CD4-positive, alpha-beta T cell (primary cell): ENCODE measurements around the gene MAOB. TPM values are rescaled to one million over a fixed set of nuclear protein-coding genes. Genes with fewer than 3 reads are reported as not detected.

ENCODE experiments used
- ATAC-seq: fragments of 200-7000 bp; cut with Tn5 transposase; one replicate; pipeline ENCODE4 v1.10.0; 2022; ENCODE audit warnings: mild to moderate bottlenecking; ENCODE audit not compliant: poor library complexity
- CTCF ChIA-PET: fragments of 350-600 bp; sonication (Branson Sonifier 250); formaldehyde crosslinking; loops from one replicate; lab custom pipeline; 2021; ENCODE audit warnings: antibody characterized with exemption, inconsistent platforms; lab: Charles Lee
- POLR2A ChIA-PET: fragments of 350-600 bp; sonication (Branson Sonifier 250); formaldehyde crosslinking; loops from one replicate; lab custom pipeline; 2021; ENCODE audit warnings: antibody characterized with exemption, inconsistent platforms; lab: Charles Lee
- DNase-seq, 14 experiments: peaks; one replicate each; pipeline ENCODE4 v3.0.0-alpha.2; 2013 to 2020; ENCODE audit warnings: mixed read lengths in 2 of 14
- H3K27ac ChIP-seq, 2 donors: one replicate each; pipeline versions ENCODE4 v1.5.1 to v1.7.0; 2013; ENCODE audit warnings: low read length in 2 of 2, low read depth in 1 of 2, mild to moderate bottlenecking in 1 of 2
- H3K27me3 ChIP-seq, 2 experiments: 1 replicate in 1 of 2; 2 replicates in 1 of 2; pipeline versions ENCODE4 v1.6.1 to v1.7.0; 2013; ENCODE audit warnings: low read length in 2 of 2, control low read depth in 1 of 2, mild to moderate bottlenecking in 1 of 2, moderate library complexity in 1 of 2; ENCODE audit not compliant: insufficient read depth in 2 of 2, control insufficient read depth in 1 of 2
- H3K36me3 ChIP-seq: one replicate; pipeline ENCODE4 v1.6.1; 2013; ENCODE audit warnings: low read length, control low read depth; ENCODE audit not compliant: insufficient read depth
- H3K4me1 ChIP-seq: one replicate; pipeline ENCODE4 v1.6.1; 2013; ENCODE audit warnings: low read length, control low read depth; ENCODE audit not compliant: insufficient read depth
- H3K4me3 ChIP-seq: one replicate; pipeline ENCODE4 v1.5.1; 2013; ENCODE audit warnings: mild to moderate bottlenecking, low read length, moderate library complexity
- H3K9me3 ChIP-seq, 2 experiments: 1 replicate in 1 of 2; 2 replicates in 1 of 2; pipeline versions ENCODE4 v1.6.1 to v1.7.0; 2013; ENCODE audit warnings: low read length in 2 of 2, mild to moderate bottlenecking in 2 of 2, control low read depth in 1 of 2, moderate library complexity in 1 of 2; ENCODE audit not compliant: control insufficient read depth in 1 of 2, insufficient read depth in 1 of 2
- H3K27ac Mint-ChIP-seq: one replicate; pipeline ENCODE4 v1.8.0; 2020; ENCODE audit warnings: mixed read lengths
- H3K27me3 Mint-ChIP-seq: one replicate; pipeline ENCODE4 v1.8.0; 2021; ENCODE audit warnings: mixed read lengths
- H3K36me3 Mint-ChIP-seq: one replicate; pipeline ENCODE4 v1.8.0; 2021; ENCODE audit warnings: low read depth, mixed read lengths
- H3K4me1 Mint-ChIP-seq: one replicate; pipeline ENCODE4 v1.8.0; 2021; ENCODE audit warnings: low read depth, mixed read lengths
- H3K4me3 Mint-ChIP-seq: one replicate; pipeline ENCODE4 v1.8.0; 2020; ENCODE audit warnings: mild to moderate bottlenecking, mixed read lengths
- H3K9me3 Mint-ChIP-seq: one replicate; pipeline ENCODE4 v1.8.0; 2020; ENCODE audit warnings: mixed read lengths
- CTCF ChIP-seq: fragments of 200-600 bp; IDR thresholded peaks from one replicate; pipeline ENCODE4 v1.8.0; 2022; ENCODE audit warnings: antibody characterized with exemption, mild to moderate bottlenecking
- intact Hi-C, 2 experiments: fragments of 100-400 bp; cut with DNase I in 1 of 2; cut with micrococcal nuclease in 1 of 2; formaldehyde crosslinking; loops; one replicate each; pipeline versions ENCODE4 v1.15.1 to v1.9.0; 2023 to 2025; cut with DNase I, micrococcal nuclease
- total RNA-seq, 174 experiments: library from RNA in 2 of 174; stranded (reverse) in 2 of 174; gene quantifications; one replicate each; pipeline ENCODE4 v1.2.3 and lab custom pipeline; 2021 to 2026

The MAOB gene
- total RNA-seq, 2 experiments from 2014 or later, result not detected

GRCh38 chrX:43756076-43756475, 126.2 kb downstream of the MAOB start:
- Histone ChIP-seq H3K9me3 (no peaks in the 10 kb centered on the region), H3K27me3 (no peaks in the 10 kb centered on the region), H3K4me1 (no peaks in the 10 kb centered on the region), H3K4me3 (no peak overlapping the region), H3K36me3 (no peaks in the 10 kb centered on the region), H3K27ac (no peak overlapping the region)
- DNase-seq (no peak), ATAC-seq (no peak)
- Mint-ChIP-seq H3K36me3 (no peaks in the 10 kb centered on the region), H3K9me3 (no peaks in the 10 kb centered on the region), H3K27me3 (no peaks in the 10 kb centered on the region), H3K27ac (no peak overlapping the region), H3K4me3 (no peak overlapping the region), H3K4me1 (no peaks in the 10 kb centered on the region)
- TF ChIP-seq CTCF, result no peak
- ChIA-PET POLR2A (no interaction called here), CTCF (no interaction called here)
- intact Hi-C loops, result no loop called here

GRCh38 chrX:43753637-43754036, 128.6 kb downstream of the MAOB start:
- no peak overlapping the region for H3K4me3 ChIP-seq
- intact Hi-C loops, result loop anchor here in 1 of 2 experiments (5.0 kb wide), 2 partner anchors 406 to 1971 kb away; no protein-coding TSS in a partner anchor
- ATAC-seq (no peak), DNase-seq (no peak)
- Mint-ChIP-seq H3K27me3 (no peaks in the 10 kb centered on the region), H3K36me3 (no peaks in the 10 kb centered on the region), H3K4me3 (no peak overlapping the region), H3K9me3 (no peaks in the 10 kb centered on the region), H3K27ac (no peak overlapping the region), H3K4me1 (no peaks in the 10 kb centered on the region)
- CTCF ChIA-PET, result no interaction called here
- no peak for TF ChIP-seq CTCF
- H3K27ac ChIP-seq, result no peak overlapping the region
- H3K27me3 ChIP-seq, result no peaks in the 10 kb centered on the region
- no peaks in the 10 kb centered on the region for H3K4me1 ChIP-seq
- no peaks in the 10 kb centered on the region for H3K36me3 ChIP-seq
- no peaks in the 10 kb centered on the region for H3K9me3 ChIP-seq
- POLR2A ChIA-PET, result no interaction called here

- intact Hi-C loops, result loop anchor here (1.0 to 5.0 kb wide), 6 partner anchors 189 to 1969 kb away; no protein-coding TSS in a partner anchor
- H3K27me3 Mint-ChIP-seq, result no peaks in the 10 kb centered on the region
- no peak overlapping the region for H3K27ac Mint-ChIP-seq
- Histone ChIP-seq H3K4me3 (no peak overlapping the region), H3K27me3 (no peaks in the 10 kb centered on the region), H3K36me3 (no peaks in the 10 kb centered on the region), H3K27ac (no peak overlapping the region), H3K9me3 (no peaks in the 10 kb centered on the region), H3K4me1 (no peaks in the 10 kb centered on the region)
- POLR2A ChIA-PET, result interaction anchor here (1.5 kb wide), 1 partner anchor 193 kb away, joined by 3 read pairs; no protein-coding TSS in a partner anchor
- CTCF ChIA-PET, result interaction anchor here (0.8 to 1.5 kb wide), 3 partner anchors 10 to 1969 kb away, joined by 3 to 5 read pairs (median 4); no protein-coding TSS in a partner anchor
- no peaks in the 10 kb centered on the region for H3K36me3 Mint-ChIP-seq
- H3K4me1 Mint-ChIP-seq, result no peaks in the 10 kb centered on the region
- H3K4me3 Mint-ChIP-seq, result no peak overlapping the region
- TF ChIP-seq CTCF, result peak; percentile 63
- H3K9me3 Mint-ChIP-seq, result no peaks in the 10 kb centered on the region
- ATAC-seq, result peak; percentile 70
- peak; percentile 1 to 72 (median 19) for DNase-seq
Observed at GRCh38 chrX:43750248-43750676, 132.0 kb downstream of the MAOB start.
